Nephron progenitor cell (in vitro differentiated cells): ENCODE data around the gene CDK11B.
"Not testable (repeated sequence)": the region's sequence is repeated elsewhere in the genome, so short reads cannot be mapped to it uniquely, and the experiment has no call there.

Experiments used
- DNase-seq: peaks from one replicate; pipeline ENCODE4 v3.0.0; 2021
- H3K27ac Mint-ChIP-seq: 2 replicates; pipeline ENCODE4 v1.8.0; 2021; ENCODE audit warnings: mild to moderate bottlenecking, moderate library complexity, mixed read lengths
- H3K27me3 Mint-ChIP-seq: 2 replicates; pipeline ENCODE4 v1.8.0; 2021; ENCODE audit warnings: mild to moderate bottlenecking, low read depth, mixed read lengths; ENCODE audit not compliant: poor library complexity
- H3K36me3 Mint-ChIP-seq: 2 replicates; pipeline ENCODE4 v1.8.0; 2021; ENCODE audit warnings: low read depth, mixed read lengths
- H3K4me1 Mint-ChIP-seq: 2 replicates; pipeline ENCODE4 v1.8.0; 2021; ENCODE audit warnings: mixed read lengths
- H3K4me3 Mint-ChIP-seq: 2 replicates; pipeline ENCODE4 v1.8.0; 2021; ENCODE audit warnings: mild to moderate bottlenecking, moderate library complexity, mixed read lengths
- H3K9me3 Mint-ChIP-seq: 2 replicates; pipeline ENCODE4 v1.8.0; 2021; ENCODE audit warnings: mild to moderate bottlenecking, moderate library complexity, mixed read lengths
- CTCF ChIP-seq: fragments of 200-600 bp; sonication (generic); IDR thresholded peaks from 2 replicates; pipeline ENCODE4 v1.5.0; 2021; ENCODE audit warnings: antibody characterized with exemption

The CDK11B gene

GRCh38 chr1:1665815-1666251 is 7.0 kb upstream of the CDK11B start:
- no peaks in the 10 kb centered on the region for H3K27me3 Mint-ChIP-seq
- peaks cover 9% of the 10 kb centered on the region for H3K36me3 Mint-ChIP-seq
- no peaks in the 10 kb centered on the region for H3K4me1 Mint-ChIP-seq
- peak; percentile 55 for DNase-seq
- no peak overlapping the region for H3K27ac Mint-ChIP-seq
- H3K4me3 Mint-ChIP-seq: no peak overlapping the region
- TF ChIP-seq CTCF: peak; percentile 47
- no peaks in the 10 kb centered on the region for H3K9me3 Mint-ChIP-seq

- peaks cover 9% of the 10 kb centered on the region for H3K36me3 Mint-ChIP-seq
- no peaks in the 10 kb centered on the region for H3K9me3 Mint-ChIP-seq
- H3K4me3 Mint-ChIP-seq: no peak overlapping the region
- H3K27ac Mint-ChIP-seq: peak overlapping the region; percentile 57
- no peak for DNase-seq
- H3K27me3 Mint-ChIP-seq: no peaks in the 10 kb centered on the region
- no peaks in the 10 kb centered on the region for H3K4me1 Mint-ChIP-seq
- no peak for TF ChIP-seq CTCF
Measured at GRCh38 chr1:1664941-1665814, 6.4 kb upstream of the CDK11B start.

- not testable (repeated sequence) for H3K36me3 Mint-ChIP-seq, H3K27ac Mint-ChIP-seq, DNase-seq, H3K9me3 Mint-ChIP-seq, H3K4me3 Mint-ChIP-seq, H3K4me1 Mint-ChIP-seq, H3K27me3 Mint-ChIP-seq
Measured at GRCh38 chr1:1664318-1664717, 5.5 kb upstream of the CDK11B start.

- H3K9me3 Mint-ChIP-seq, H3K36me3 Mint-ChIP-seq, H3K27me3 Mint-ChIP-seq, DNase-seq, H3K27ac Mint-ChIP-seq, H3K4me3 Mint-ChIP-seq, H3K4me1 Mint-ChIP-seq: not testable (repeated sequence)
Measured at GRCh38 chr1:1662830-1663560, 4.2 kb upstream of the CDK11B start.

GRCh38 chr1:1662392-1662791 is 3.6 kb upstream of the CDK11B start:
- H3K27me3 Mint-ChIP-seq, H3K27ac Mint-ChIP-seq, H3K4me3 Mint-ChIP-seq, H3K9me3 Mint-ChIP-seq, DNase-seq, H3K4me1 Mint-ChIP-seq, H3K36me3 Mint-ChIP-seq: not testable (repeated sequence)

- not testable (repeated sequence) for H3K4me3 Mint-ChIP-seq, DNase-seq
- H3K36me3 Mint-ChIP-seq: peaks cover 67% of the 10 kb centered on the region
Measured at GRCh38 chr1:1648265-1648664, 10.5 kb downstream of the CDK11B start.

GRCh38 chr1:1647567-1648241 is 11.1 kb downstream of the CDK11B start:
- not testable (repeated sequence) for H3K27me3 Mint-ChIP-seq, H3K27ac Mint-ChIP-seq, H3K4me1 Mint-ChIP-seq, DNase-seq, H3K9me3 Mint-ChIP-seq, H3K4me3 Mint-ChIP-seq
- peaks cover 66% of the 10 kb centered on the region for H3K36me3 Mint-ChIP-seq

More at GRCh38 chr1:1648265-1648664, 10.5 kb downstream of the CDK11B start:
- H3K27ac Mint-ChIP-seq, H3K4me1 Mint-ChIP-seq, H3K9me3 Mint-ChIP-seq, H3K27me3 Mint-ChIP-seq: not testable (repeated sequence)

GRCh38 chr1:1646326-1646725 is 12.5 kb downstream of the CDK11B start:
- H3K27ac Mint-ChIP-seq, DNase-seq, H3K27me3 Mint-ChIP-seq, H3K4me1 Mint-ChIP-seq, H3K4me3 Mint-ChIP-seq, H3K9me3 Mint-ChIP-seq: not testable (repeated sequence)
- H3K36me3 Mint-ChIP-seq: peaks cover 54% of the 10 kb centered on the region

GRCh38 chr1:1640711-1641461 is 17.9 kb downstream of the CDK11B start:
- H3K36me3 Mint-ChIP-seq: peaks cover 10% of the 10 kb centered on the region
- H3K9me3 Mint-ChIP-seq, H3K4me1 Mint-ChIP-seq, DNase-seq, H3K4me3 Mint-ChIP-seq, H3K27ac Mint-ChIP-seq, H3K27me3 Mint-ChIP-seq: not testable (repeated sequence)

- not testable (repeated sequence) for DNase-seq, H3K4me3 Mint-ChIP-seq, H3K36me3 Mint-ChIP-seq, H3K9me3 Mint-ChIP-seq, H3K27ac Mint-ChIP-seq, H3K27me3 Mint-ChIP-seq, H3K4me1 Mint-ChIP-seq
Measured at GRCh38 chr1:1640081-1640480, 18.7 kb downstream of the CDK11B start.

- DNase-seq, H3K27ac Mint-ChIP-seq, H3K4me1 Mint-ChIP-seq, H3K4me3 Mint-ChIP-seq, H3K36me3 Mint-ChIP-seq, H3K9me3 Mint-ChIP-seq, H3K27me3 Mint-ChIP-seq: not testable (repeated sequence)
Measured at GRCh38 chr1:1639368-1639767, 19.4 kb downstream of the CDK11B start.
